Rectal smooth muscle tissue (tissue), 1 donor: Measurements from ENCODE around the gene EXT2.

Experiments used
- H3K27ac ChIP-seq: one replicate; pipeline ENCODE4 v1.7.0; 2013; ENCODE audit warnings: low read depth, low read length, inconsistent platforms
- H3K27me3 ChIP-seq: one replicate; pipeline ENCODE4 v1.7.0; 2013; ENCODE audit warnings: low read length; ENCODE audit not compliant: control insufficient read depth, insufficient read depth
- H3K36me3 ChIP-seq: one replicate; pipeline ENCODE4 v1.7.0; 2013; ENCODE audit warnings: low read length; ENCODE audit not compliant: control insufficient read depth, insufficient read depth
- H3K4me1 ChIP-seq: one replicate; pipeline ENCODE4 v1.7.0; 2013; ENCODE audit warnings: low read length; ENCODE audit not compliant: control insufficient read depth, insufficient read depth
- H3K4me3 ChIP-seq: one replicate; pipeline ENCODE4 v1.7.0; 2013; ENCODE audit warnings: low read length
- H3K9ac ChIP-seq: one replicate; pipeline ENCODE4 v1.7.0; 2013; ENCODE audit warnings: low read length

EXT2 gene

GRCh38 chr11:44271286-44271685 is 175.8 kb downstream of the EXT2 start:
- no peak overlapping the region for H3K9ac ChIP-seq
- no peaks in the 10 kb centered on the region for H3K4me1 ChIP-seq
- H3K36me3 ChIP-seq, result no peaks in the 10 kb centered on the region
- H3K4me3 ChIP-seq, result no peak overlapping the region
- no peaks in the 10 kb centered on the region for H3K27me3 ChIP-seq
- no peak overlapping the region for H3K27ac ChIP-seq

- Histone ChIP-seq H3K9ac (no peak overlapping the region), H3K36me3 (no peaks in the 10 kb centered on the region), H3K27me3 (peaks cover 2% of the 10 kb centered on the region), H3K4me3 (no peak overlapping the region), H3K4me1 (no peaks in the 10 kb centered on the region), H3K27ac (no peak overlapping the region)
Measured at GRCh38 chr11:44274404-44274803, 178.9 kb downstream of the EXT2 start.

- H3K4me3 ChIP-seq, result no peak overlapping the region
- H3K36me3 ChIP-seq, result no peaks in the 10 kb centered on the region
- H3K9ac ChIP-seq, result no peak overlapping the region
- peaks cover 2% of the 10 kb centered on the region for H3K27me3 ChIP-seq
- H3K4me1 ChIP-seq, result no peaks in the 10 kb centered on the region
- H3K27ac ChIP-seq, result no peak overlapping the region
Measured at GRCh38 chr11:44275241-44275640, 179.8 kb downstream of the EXT2 start.

- Histone ChIP-seq H3K4me1 (no peaks in the 10 kb centered on the region), H3K36me3 (no peaks in the 10 kb centered on the region), H3K27me3 (peaks cover 2% of the 10 kb centered on the region), H3K4me3 (no peak overlapping the region), H3K9ac (no peak overlapping the region), H3K27ac (no peak overlapping the region)
Measured at GRCh38 chr11:44275961-44276550, 180.6 kb downstream of the EXT2 start.

- Histone ChIP-seq H3K27ac (no peak overlapping the region), H3K4me1 (no peaks in the 10 kb centered on the region), H3K4me3 (no peak overlapping the region), H3K27me3 (peaks cover 2% of the 10 kb centered on the region), H3K36me3 (no peaks in the 10 kb centered on the region), H3K9ac (no peak overlapping the region)
Measured at GRCh38 chr11:44277196-44278090, 182.0 kb downstream of the EXT2 start.

GRCh38 chr11:44279483-44279882 is 184.0 kb downstream of the EXT2 start:
- H3K27me3 ChIP-seq, result peaks cover 2% of the 10 kb centered on the region
- no peak overlapping the region for H3K4me3 ChIP-seq
- no peak overlapping the region for H3K27ac ChIP-seq
- H3K4me1 ChIP-seq, result no peaks in the 10 kb centered on the region
- no peaks in the 10 kb centered on the region for H3K36me3 ChIP-seq
- H3K9ac ChIP-seq, result no peak overlapping the region

- peaks cover 2% of the 10 kb centered on the region for H3K27me3 ChIP-seq
- no peaks in the 10 kb centered on the region for H3K4me1 ChIP-seq
- H3K27ac ChIP-seq, result no peak overlapping the region
- no peak overlapping the region for H3K4me3 ChIP-seq
- no peaks in the 10 kb centered on the region for H3K36me3 ChIP-seq
- H3K9ac ChIP-seq, result no peak overlapping the region
Measured at GRCh38 chr11:44280257-44280656, 184.8 kb downstream of the EXT2 start.

- no peak overlapping the region for H3K27ac ChIP-seq
- no peaks in the 10 kb centered on the region for H3K36me3 ChIP-seq
- no peak overlapping the region for H3K4me3 ChIP-seq
- no peak overlapping the region for H3K9ac ChIP-seq
- H3K4me1 ChIP-seq, result no peaks in the 10 kb centered on the region
- H3K27me3 ChIP-seq, result peaks cover 2% of the 10 kb centered on the region
Measured at GRCh38 chr11:44281151-44281550, 185.7 kb downstream of the EXT2 start.

- Histone ChIP-seq H3K9ac (no peak overlapping the region), H3K4me1 (no peaks in the 10 kb centered on the region), H3K27me3 (peaks cover 2% of the 10 kb centered on the region), H3K4me3 (no peak overlapping the region), H3K36me3 (no peaks in the 10 kb centered on the region), H3K27ac (no peak overlapping the region)
Measured at GRCh38 chr11:44282620-44283019, 187.1 kb downstream of the EXT2 start.

- Histone ChIP-seq H3K9ac (no peak overlapping the region), H3K4me1 (no peaks in the 10 kb centered on the region), H3K27ac (no peak overlapping the region), H3K36me3 (no peaks in the 10 kb centered on the region), H3K4me3 (no peak overlapping the region), H3K27me3 (no peaks in the 10 kb centered on the region)
Measured at GRCh38 chr11:44285756-44286155, 190.3 kb downstream of the EXT2 start.

- no peak overlapping the region for H3K4me3 ChIP-seq
- no peaks in the 10 kb centered on the region for H3K36me3 ChIP-seq
- H3K27ac ChIP-seq, result no peak overlapping the region
- no peaks in the 10 kb centered on the region for H3K27me3 ChIP-seq
- H3K4me1 ChIP-seq, result no peaks in the 10 kb centered on the region
- no peak overlapping the region for H3K9ac ChIP-seq
Measured at GRCh38 chr11:44286268-44286880, 190.9 kb downstream of the EXT2 start.

GRCh38 chr11:44286911-44287310 is 191.4 kb downstream of the EXT2 start:
- H3K4me3 ChIP-seq, result no peak overlapping the region
- H3K9ac ChIP-seq, result no peak overlapping the region
- no peaks in the 10 kb centered on the region for H3K27me3 ChIP-seq

More at GRCh38 chr11:44286911-44287310, 191.4 kb downstream of the EXT2 start:
- Histone ChIP-seq H3K4me1 (no peaks in the 10 kb centered on the region), H3K36me3 (no peaks in the 10 kb centered on the region), H3K27ac (no peak overlapping the region)
